ENCODE measurements around the gene KRI1. TPM values are rescaled to one million over a fixed set of nuclear protein-coding genes. Genes with fewer than 3 reads are reported as not detected.

The KRI1 gene
- polyA plus RNA-seq, 1 of the 3 experiments (the other 2 are of a cell fraction): 26.7 TPM

GRCh38 chr19:10516064-10516385 is 49.8 kb downstream of the KRI1 start:
- Histone ChIP-seq H3K27ac (ENCODE audit: low read depth in 2 of 2, low read length in 1 of 2) (no peak overlapping the region), H3K36me3 (replicated peaks in 1 of 2; ENCODE audit: control insufficient read depth in 1 of 2, insufficient read depth in 2 of 2, low read length in 1 of 2) (no peaks in the 10 kb centered on the region), H3K79me2 (ENCODE audit: insufficient read depth) (no peaks in the 10 kb centered on the region), H3F3A (replicated peaks; ENCODE audit: insufficient read depth) (no peaks in the 10 kb centered on the region), H3K27me3 (ENCODE audit: insufficient read depth) (peaks cover 13% of the 10 kb centered on the region; the same call in 1 of the 2 replicates), H2AFZ (ENCODE audit: low read depth) (no peak overlapping the region), H3K4me3 (ENCODE audit: low read depth in 2 of 2, low read length in 1 of 2) (no peak overlapping the region), H3K9me2 (no peaks in the 10 kb centered on the region), H4K20me1 (ENCODE audit: insufficient read depth) (no peaks in the 10 kb centered on the region), H3K9ac (no peak overlapping the region), H3K4me2 (no peak overlapping the region), H3K4me1 (ENCODE audit: control insufficient read depth in 1 of 2, insufficient read depth in 2 of 2, low read depth in 1 of 2, low read length in 1 of 2) (no peaks in the 10 kb centered on the region; a peak in 1 of 4 replicates), H3K9me3 (no peaks in the 10 kb centered on the region)
- CTCF ChIA-PET: interaction anchor here (1.2 to 2.0 kb wide), 2 partner anchors 10 to 37 kb away, joined by 4 to 9 read pairs; no protein-coding TSS in a partner anchor
- no peak for DNase-seq
- WGBS (ENCODE audit: low lambda C conversion rate): 88% methylated on average over 5 of the region's 5 CpGs
- TF ChIP-seq YY1 (IDR thresholded peaks at IDR 0.05; ENCODE audit: low read depth) (no peak), MAX (IDR thresholded peaks at IDR 0.05; ENCODE audit: low read depth) (no peak)
- POLR2A ChIA-PET: no interaction called here

GRCh38 chr19:10514211-10515145 is 51.3 kb downstream of the KRI1 start:
- Histone ChIP-seq H3K9me2 (no peaks in the 10 kb centered on the region), H3K9me3 (no peaks in the 10 kb centered on the region), H2AFZ (ENCODE audit: low read depth) (no peak overlapping the region), H3F3A (replicated peaks; ENCODE audit: insufficient read depth) (no peaks in the 10 kb centered on the region), H3K4me2 (no peak overlapping the region), H3K4me3 (ENCODE audit: low read depth in 2 of 2, low read length in 1 of 2) (no peak overlapping the region), H3K4me1 (ENCODE audit: control insufficient read depth in 1 of 2, insufficient read depth in 2 of 2, low read depth in 1 of 2, low read length in 1 of 2) (no peaks in the 10 kb centered on the region; a peak in 1 of 4 replicates), H3K79me2 (ENCODE audit: insufficient read depth) (no peaks in the 10 kb centered on the region), H3K36me3 (replicated peaks in 1 of 2; ENCODE audit: control insufficient read depth in 1 of 2, insufficient read depth in 2 of 2, low read length in 1 of 2) (no peaks in the 10 kb centered on the region), H3K9ac (no peak overlapping the region), H3K27me3 (ENCODE audit: insufficient read depth) (peaks cover 13% of the 10 kb centered on the region; the same call in 1 of the 2 replicates), H3K27ac (ENCODE audit: low read depth in 2 of 2, low read length in 1 of 2) (no peak overlapping the region), H4K20me1 (ENCODE audit: insufficient read depth) (no peaks in the 10 kb centered on the region)
- peak; percentile 74 for DNase-seq
- ChIA-PET POLR2A (no interaction called here), CTCF (interaction anchor here (0.7 to 1.2 kb wide), 2 partner anchors 9 to 96 kb away, joined by 3 read pairs; no protein-coding TSS in a partner anchor)
- no peak for TF ChIP-seq SMC3 (IDR thresholded peaks at IDR 0.05; ENCODE audit: low read depth, low read length)
- TF ChIP-seq NFIC (IDR thresholded peaks at IDR 0.05; ENCODE audit: borderline replicate concordance): no peak
- no peak for TF ChIP-seq CHD2 (IDR thresholded peaks at IDR 0.05; ENCODE audit: low read length, partially characterized antibody)
- TF ChIP-seq RXRA (IDR thresholded peaks at IDR 0.05; ENCODE audit: borderline replicate concordance, low read depth): no peak
- no peak for TF ChIP-seq YY1 (IDR thresholded peaks at IDR 0.05; ENCODE audit: low read depth)
- no peak for TF ChIP-seq MEF2A (IDR thresholded peaks at IDR 0.05; ENCODE audit: borderline replicate concordance, low read depth)
- TF ChIP-seq MXI1 (IDR thresholded peaks at IDR 0.05; ENCODE audit: low read depth, low read length): no peak
- TF ChIP-seq TEAD4 (IDR thresholded peaks at IDR 0.05; ENCODE audit: borderline replicate concordance, insufficient read depth): no peak
- TF ChIP-seq RAD21 (IDR thresholded peaks at IDR 0.05; ENCODE audit: low read length): no peak
- no peak for TF ChIP-seq GATA2 (CRISPR knock-in tag; IDR thresholded peaks at IDR 0.05)
- TF ChIP-seq JUND (IDR thresholded peaks at IDR 0.05): no peak
- no peak for TF ChIP-seq USF2 (IDR thresholded peaks at IDR 0.05; ENCODE audit: borderline replicate concordance, low read depth, low read length)
- no peak for TF ChIP-seq SIN3A (IDR thresholded peaks at IDR 0.05; ENCODE audit: borderline replicate concordance, low read depth, low read length)
- TF ChIP-seq FOSL2 (IDR thresholded peaks at IDR 0.05; ENCODE audit: borderline replicate concordance, low read depth): no peak
- TF ChIP-seq EP300 (IDR thresholded peaks at IDR 0.05; ENCODE audit: borderline replicate concordance in 1 of 2, low read depth in 1 of 2, low read length in 1 of 2): no peak
- no peak for TF ChIP-seq RFX5 (IDR thresholded peaks at IDR 0.05; ENCODE audit: low read length)
- no peak for TF ChIP-seq RCOR1 (IDR thresholded peaks at IDR 0.05; ENCODE audit: low read length)
- TF ChIP-seq GABPA (IDR thresholded peaks at IDR 0.05; ENCODE audit: low read depth): no peak
- no peak for TF ChIP-seq FOXM1 (IDR thresholded peaks at IDR 0.05; ENCODE audit: low read depth)
- no peak for TF ChIP-seq USF1 (IDR thresholded peaks at IDR 0.05; ENCODE audit: borderline replicate concordance, low read depth)
- WGBS (ENCODE audit: low lambda C conversion rate): 38% methylated on average over 41 of the region's 107 CpGs

All from SK-N-SH (cell line).